Measurements from ENCODE around the gene TAP1. TPM values are rescaled to one million over a fixed set of nuclear protein-coding genes. Genes with fewer than 3 reads are reported as not detected.

The TAP1 gene
- total and polyA plus RNA-seq, 8 donors: 19.0 to 99.2 (median 21.3) TPM

GRCh38 chr6:32829495-32829894 is 24.0 kb downstream of the TAP1 start:
- H3K4me3 ChIP-seq: no peak overlapping the region
- no peak for TF ChIP-seq CTCF (IDR thresholded peaks at IDR 0.05)
- peaks cover 0 to 11% of the 10 kb centered on the region in 2 donors for H3K4me1 ChIP-seq
- no peaks in the 10 kb centered on the region for H3K27me3 ChIP-seq
- DNase-seq (no peak), ATAC-seq (peak; percentile 22)
- no peak overlapping the region for H3K27ac ChIP-seq
- intact Hi-C loops (cut with DNase I): no loop called here
- H3K9me3 ChIP-seq: no peaks in the 10 kb centered on the region
- peaks cover 0 to 71% of the 10 kb centered on the region in 2 donors for H3K36me3 ChIP-seq

GRCh38 chr6:32827025-32827424 is 26.5 kb downstream of the TAP1 start:
- TF ChIP-seq CTCF (IDR thresholded peaks at IDR 0.05): no peak
- Histone ChIP-seq H3K4me3 (no peak overlapping the region), H3K36me3 (peaks cover 0 to 52% of the 10 kb centered on the region in 2 donors), H3K4me1 (peaks cover 0 to 4% of the 10 kb centered on the region in 2 donors), H3K27me3 (no peaks in the 10 kb centered on the region), H3K27ac (no peak overlapping the region), H3K9me3 (no peaks in the 10 kb centered on the region)
- ATAC-seq (no peak), DNase-seq (no peak)
- intact Hi-C loops (cut with DNase I): no loop called here

- Histone ChIP-seq H3K36me3 (peaks cover 0 to 42% of the 10 kb centered on the region in 2 donors), H3K27ac (peak overlapping the region in 1 of 2 donors; percentile 13), H3K27me3 (no peaks in the 10 kb centered on the region), H3K4me3 (no peak overlapping the region), H3K9me3 (no peaks in the 10 kb centered on the region), H3K4me1 (peaks cover 0 to 4% of the 10 kb centered on the region in 2 donors)
- intact Hi-C loops (cut with DNase I): no loop called here
- peak in 1 of 2 donors; percentile 30 for TF ChIP-seq CTCF (IDR thresholded peaks at IDR 0.05)
- DNase-seq: peak in 1 of 4 donors; percentile 16
- ATAC-seq: peak; percentile 77
These were observed 27.5 kb downstream of the TAP1 start for GRCh38 chr6:32825966-32826365.

GRCh38 chr6:32819729-32820128 is 33.8 kb downstream of the TAP1 start:
- DNase-seq (no peak), ATAC-seq (no peak)
- H3K36me3 ChIP-seq: no peaks in the 10 kb centered on the region
- H3K27ac ChIP-seq: no peak overlapping the region
- H3K4me3 ChIP-seq: no peak overlapping the region
- no peaks in the 10 kb centered on the region for H3K27me3 ChIP-seq
- intact Hi-C loops (cut with DNase I): no loop called here
- TF ChIP-seq CTCF (IDR thresholded peaks at IDR 0.05): no peak
- H3K9me3 ChIP-seq: no peaks in the 10 kb centered on the region
- H3K4me1 ChIP-seq: no peaks in the 10 kb centered on the region

GRCh38 chr6:32818867-32819266 is 34.6 kb downstream of the TAP1 start:
- Histone ChIP-seq H3K36me3 (no peaks in the 10 kb centered on the region), H3K4me3 (no peak overlapping the region), H3K27ac (no peak overlapping the region), H3K9me3 (no peaks in the 10 kb centered on the region), H3K27me3 (no peaks in the 10 kb centered on the region), H3K4me1 (no peaks in the 10 kb centered on the region)
- ATAC-seq: no peak
- no peak for DNase-seq
- TF ChIP-seq CTCF (IDR thresholded peaks at IDR 0.05): no peak
- intact Hi-C loops (cut with DNase I): no loop called here

Measured in left lung (tissue), 10 donors.